AG08396 (cell line): ENCODE results near the gene SNX22.
A peak's percentile ranks its signal among the peaks of the same experiment; 100 is the strongest.
"Not testable (repeated sequence)": the region's sequence is repeated elsewhere in the genome, so short reads cannot be mapped to it uniquely, and the experiment has no call there.

Source experiments
- DNase-seq: peaks from one replicate; pipeline ENCODE4 v3.0.0; 2012; ENCODE audit warnings: low spot score, mixed read lengths

The SNX22 gene

GRCh38 chr15:64151727-64152506 lies at the start of gene SNX22:
SNX22 (plus strand) TSS chr15:64151731; CDS start chr15:64151776, 45 bp downstream.
- peak; percentile 39 for DNase-seq

DNA sequence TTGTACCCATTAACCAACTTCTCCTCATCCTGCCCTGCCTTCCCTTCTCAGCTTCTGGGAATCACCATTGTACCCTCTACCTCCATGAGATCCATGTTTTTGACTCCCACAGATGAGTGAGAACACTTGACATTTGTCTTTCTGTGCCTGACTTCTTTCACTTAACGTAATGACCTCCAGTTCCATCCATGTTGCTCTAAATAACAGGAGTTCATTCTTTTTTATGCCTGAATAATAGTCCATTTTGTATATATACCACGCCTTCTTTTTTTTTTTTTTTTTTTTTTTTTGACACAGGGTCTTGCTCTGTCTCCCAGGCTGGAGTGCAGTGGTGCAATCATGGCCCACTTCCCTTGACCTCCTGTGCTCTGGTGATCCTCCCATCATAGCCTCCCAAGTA lies 49.0 kb upstream of the SNX22 start:
- DNase-seq: no peak

GRCh38 chr15:64105113-64105704 lies 46.3 kb upstream of the SNX22 start:
- peak; percentile 29 for DNase-seq

DNA sequence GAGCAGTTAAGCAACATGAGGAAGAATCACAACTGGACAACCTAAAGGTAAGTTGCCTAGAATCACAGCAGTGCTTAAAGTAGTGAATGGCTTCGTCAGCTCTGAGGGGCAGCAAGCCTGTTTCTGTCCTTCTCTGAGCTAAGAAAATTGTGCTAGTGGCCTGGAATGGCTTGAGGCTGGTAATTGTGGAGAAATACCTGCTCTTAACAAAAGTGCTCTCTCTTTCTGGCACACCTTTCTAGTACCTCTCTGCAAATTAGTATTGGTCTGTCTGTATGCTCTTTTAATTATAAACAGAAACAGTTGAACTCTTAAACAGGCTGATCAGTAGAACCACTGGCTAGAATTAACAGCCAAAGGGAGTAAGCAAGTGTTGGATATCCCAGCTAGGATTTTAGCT lies 44.2 kb upstream of the SNX22 start:
- DNase-seq: no peak

- not testable (repeated sequence) for DNase-seq
Observed at GRCh38 chr15:64110108-64110701, 41.3 kb upstream of the SNX22 start.

DNA sequence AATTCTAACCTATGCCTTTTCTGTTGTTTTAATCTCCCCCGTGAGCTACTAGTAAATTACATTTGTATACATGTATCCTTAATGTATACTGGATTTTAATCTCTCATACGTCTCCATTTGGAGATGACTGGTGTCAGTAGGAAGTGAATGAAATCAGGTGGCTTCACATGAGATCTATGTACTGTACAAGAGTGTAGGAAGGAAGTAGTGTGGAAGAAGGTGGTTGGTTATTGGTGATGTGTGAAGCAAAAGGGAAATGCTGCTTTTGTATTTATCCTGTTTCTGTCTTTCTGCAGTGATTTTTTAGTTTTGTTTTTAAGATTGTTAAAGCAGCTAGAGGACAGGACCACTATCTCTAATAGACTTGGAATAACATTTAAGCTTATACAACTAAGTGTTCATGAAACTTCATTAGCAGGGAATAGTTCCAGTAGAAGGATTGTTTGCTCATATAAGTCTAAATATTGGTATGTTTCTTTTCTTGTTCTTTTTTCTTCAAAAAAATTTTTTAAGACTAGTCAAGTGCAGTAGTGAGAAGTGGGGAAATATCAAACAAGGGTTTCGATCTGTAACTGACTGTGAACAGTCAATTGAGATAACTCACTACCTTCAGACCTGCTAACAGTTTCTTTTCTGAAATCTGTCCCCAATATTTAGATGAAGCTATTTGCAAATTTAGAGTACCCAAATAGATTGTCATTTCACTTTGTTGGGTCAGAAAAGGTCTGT lies 40.4 kb upstream of the SNX22 start:
- no peak for DNase-seq

GRCh38 chr15:64111679-64112050 lies 39.9 kb upstream of the SNX22 start:
- no peak for DNase-seq

GRCh38 chr15:64112073-64112772 lies 39.3 kb upstream of the SNX22 start:
- no peak for DNase-seq

GRCh38 chr15:64112904-64113303 lies 38.6 kb upstream of the SNX22 start:
- peak; percentile 20 for DNase-seq

DNA sequence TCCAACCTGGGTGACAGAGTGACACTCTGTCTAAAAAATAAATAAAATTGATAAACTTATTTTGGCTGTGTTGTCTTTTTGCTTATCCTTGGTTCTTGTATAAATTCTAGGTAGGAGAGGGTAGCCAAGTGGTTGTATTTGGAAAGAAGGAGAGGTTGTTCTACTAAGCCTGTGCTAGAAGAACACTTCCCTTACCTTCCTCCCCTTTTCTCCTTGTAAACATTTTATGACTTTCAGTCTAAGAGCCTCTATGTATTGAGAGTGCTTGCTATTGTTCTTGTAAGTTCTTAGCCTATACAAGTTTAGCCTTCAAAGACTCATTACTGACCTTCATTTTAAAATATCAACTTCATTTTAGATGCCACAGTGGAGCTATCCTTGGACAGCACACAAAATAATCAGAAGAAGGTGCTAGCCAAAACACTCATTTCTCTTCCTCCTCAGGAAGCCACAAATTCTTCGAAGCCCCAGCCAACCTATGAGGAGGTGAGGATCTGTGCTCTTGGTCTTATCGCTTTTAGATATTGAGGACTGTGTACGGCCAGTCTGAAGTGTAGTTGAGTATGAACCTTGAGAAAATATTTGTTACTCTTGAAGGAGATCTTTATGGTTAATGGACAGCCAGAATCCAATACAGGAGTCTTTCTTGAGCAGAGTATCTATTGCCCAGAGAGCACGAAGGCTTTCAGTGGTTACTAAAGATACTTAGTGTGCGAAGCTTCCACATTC lies 33.6 kb upstream of the SNX22 start:
- DNase-seq: no peak

DNA sequence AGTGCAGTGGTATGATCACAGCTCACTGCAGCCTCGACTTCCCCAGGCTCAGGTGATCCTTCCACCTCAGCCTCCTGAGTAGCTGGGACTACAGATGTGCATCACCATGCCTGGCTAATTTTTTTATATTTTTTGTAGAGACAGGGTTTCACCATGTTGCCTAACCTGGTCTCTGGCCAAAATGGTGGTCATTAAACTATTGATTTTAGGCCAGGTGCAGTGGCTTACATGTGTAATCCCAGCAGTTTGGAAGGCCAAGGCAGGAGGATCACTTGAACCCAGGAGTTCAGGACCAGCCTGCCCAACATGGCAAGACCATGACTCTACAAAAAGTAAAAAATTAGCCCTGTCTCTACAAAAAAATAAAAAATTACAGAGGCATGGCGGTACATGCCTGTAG lies 31.2 kb upstream of the SNX22 start:
- not testable (repeated sequence) for DNase-seq

- DNase-seq: no peak
Observed at GRCh38 chr15:64121614-64122013, 29.9 kb upstream of the SNX22 start.

GRCh38 chr15:64122444-64122843 lies 29.1 kb upstream of the SNX22 start:
- DNase-seq: no peak

DNA sequence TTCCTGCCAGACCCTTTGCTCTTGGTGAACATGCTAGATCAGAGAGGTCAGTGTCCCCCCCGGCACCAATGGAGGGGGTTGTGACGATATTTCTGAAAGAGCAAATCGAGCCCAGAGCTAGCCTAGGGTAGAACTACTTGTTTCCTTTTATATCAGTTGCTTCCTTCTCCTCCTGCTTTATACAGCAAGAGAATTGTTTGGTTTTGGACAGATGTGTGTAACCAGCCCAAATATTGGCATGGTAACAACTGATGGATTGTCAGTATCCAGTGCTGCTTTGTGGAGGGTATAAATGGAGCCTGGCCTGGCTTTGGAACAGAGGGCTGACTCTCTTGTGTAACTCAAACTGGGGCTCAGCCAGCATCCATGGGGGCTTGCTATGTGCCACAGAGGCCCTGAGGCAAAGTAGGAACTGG lies 28.6 kb upstream of the SNX22 start:
- DNase-seq: no peak

GRCh38 chr15:64125978-64126377 lies 25.6 kb upstream of the SNX22 start:
- DNase-seq: no peak

DNA sequence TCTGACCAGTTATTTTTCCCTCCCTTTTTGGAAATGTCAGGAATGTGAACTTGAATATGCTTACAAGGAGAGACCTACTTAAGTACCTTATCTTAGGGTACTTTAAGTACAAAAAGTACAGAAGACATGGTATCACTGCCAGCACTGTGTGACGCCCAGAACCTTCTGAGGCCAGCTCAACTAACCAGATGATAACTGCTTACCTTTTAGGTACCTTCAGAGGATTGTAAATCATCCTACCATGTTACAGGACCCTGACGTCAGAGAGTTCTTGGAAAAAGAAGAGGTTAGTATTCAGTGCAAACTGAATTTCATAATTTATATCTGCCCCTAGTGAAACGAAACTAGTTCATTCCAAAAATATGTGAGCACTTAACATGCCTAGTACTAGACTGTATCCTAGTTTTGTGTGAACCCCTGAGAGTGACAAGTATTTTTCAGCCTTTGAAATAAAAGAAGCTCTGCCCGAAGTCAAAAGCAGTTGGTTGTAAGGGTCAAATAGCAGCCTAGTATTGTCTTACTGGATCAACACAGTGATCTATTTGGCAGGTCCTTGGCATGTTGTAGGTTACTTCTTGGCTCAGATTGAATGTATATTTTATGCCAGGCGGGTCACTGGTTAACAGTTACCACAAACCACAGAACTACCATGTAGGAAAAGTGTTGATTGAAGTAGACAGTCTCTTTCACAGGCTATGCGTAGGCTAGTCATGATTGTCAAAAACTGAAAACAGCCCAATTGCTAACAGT lies 23.8 kb upstream of the SNX22 start:
- DNase-seq: no peak

DNA sequence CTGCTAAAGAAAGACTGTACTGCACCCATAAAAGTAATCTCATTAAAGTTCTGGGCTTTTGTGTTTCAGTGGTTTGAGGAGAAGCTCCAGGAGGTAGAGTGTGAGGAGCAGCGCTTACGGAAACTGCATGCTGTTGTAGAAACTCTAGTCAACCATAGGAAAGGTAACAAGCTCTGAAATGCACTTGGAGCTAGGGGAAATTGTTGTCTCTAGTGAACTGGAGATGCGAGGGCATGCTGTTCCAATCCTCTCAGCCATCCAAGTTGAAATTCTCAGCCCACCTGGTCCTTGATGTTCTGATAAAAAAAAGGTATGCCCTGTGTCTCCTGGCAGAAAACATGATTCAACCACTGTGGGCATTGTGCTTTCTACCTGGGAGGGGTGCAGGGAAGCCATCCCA lies 21.4 kb upstream of the SNX22 start:
- DNase-seq: no peak

GRCh38 chr15:64131547-64131946 lies 20.0 kb upstream of the SNX22 start:
- DNase-seq: no peak

DNA sequence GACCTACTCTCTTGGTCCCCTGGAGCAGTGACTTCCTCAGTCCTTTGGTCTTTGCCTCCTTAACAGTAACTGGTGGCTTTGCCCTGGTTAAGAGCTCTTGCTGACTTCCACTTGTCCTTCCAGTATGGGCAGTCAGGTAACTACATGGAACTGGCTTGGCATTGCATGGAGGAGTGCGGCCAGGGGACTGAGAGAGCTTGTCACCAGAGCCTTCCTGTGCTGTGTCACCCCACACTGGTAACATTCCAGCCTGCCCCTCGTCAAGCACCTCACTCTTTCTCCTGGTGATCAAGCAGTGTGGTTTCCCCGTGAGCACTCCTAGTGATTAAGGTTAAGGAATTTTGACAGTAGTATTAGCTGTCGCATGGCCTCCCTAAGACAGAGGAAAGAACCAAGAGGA lies 19.3 kb upstream of the SNX22 start:
- no peak for DNase-seq

- DNase-seq: no peak
Observed at GRCh38 chr15:64133623-64134344, 17.7 kb upstream of the SNX22 start.
